ENCODE measurements around the gene UMOD. TPM values are rescaled to one million over a fixed set of nuclear protein-coding genes. Genes with fewer than 3 reads are reported as not detected.

UMOD gene
- total RNA-seq, 4 donors from 2014 or later = not detected

- no peak for DNase-seq
- intact Hi-C loops (cut with DNase I) = no loop called here
- no peaks in the 10 kb centered on the region for H3K27me3 ChIP-seq
- no peak for TF ChIP-seq CTCF (IDR thresholded peaks at IDR 0.05)
- H3K4me1 ChIP-seq = no peaks in the 10 kb centered on the region
- H3K4me3 ChIP-seq (replicated peaks in 1 of 3) = no peak overlapping the region
- no peak overlapping the region for H3K27ac ChIP-seq
- no peaks in the 10 kb centered on the region for H3K36me3 ChIP-seq
- WGBS, 2 donors = 74 to 78% methylated on average over 4 of the region's 4 CpGs
- H3K9me3 ChIP-seq = no peaks in the 10 kb centered on the region
Measured at GRCh38 chr16:20308801-20309590, 43.5 kb downstream of the UMOD start.

- whole genome bisulfite sequencing, 2 donors = 79 to 82% methylated on average over 4 of the region's 4 CpGs
- H3K27me3 ChIP-seq = no peaks in the 10 kb centered on the region
- H3K27ac ChIP-seq = no peak overlapping the region
- H3K4me1 ChIP-seq = no peaks in the 10 kb centered on the region
- no peaks in the 10 kb centered on the region for H3K9me3 ChIP-seq
- intact Hi-C loops (cut with DNase I) = no loop called here
- TF ChIP-seq CTCF (IDR thresholded peaks at IDR 0.05) (no peak), POLR2A (IDR thresholded peaks at IDR 0.05) (no peak)
- no peaks in the 10 kb centered on the region for H3K36me3 ChIP-seq
- H3K4me3 ChIP-seq (replicated peaks in 1 of 3) = no peak overlapping the region
- no peak for DNase-seq
Measured at GRCh38 chr16:20308266-20308665, 44.2 kb downstream of the UMOD start.

- Histone ChIP-seq H3K4me1 (no peaks in the 10 kb centered on the region), H3K27ac (no peak overlapping the region), H3K9me3 (no peaks in the 10 kb centered on the region), H3K4me3 (replicated peaks in 1 of 3) (no peak overlapping the region), H3K27me3 (no peaks in the 10 kb centered on the region), H3K36me3 (no peaks in the 10 kb centered on the region)
- TF ChIP-seq POLR2A (IDR thresholded peaks at IDR 0.05) = no peak
- no peak for TF ChIP-seq CTCF (IDR thresholded peaks at IDR 0.05)
- no peak for DNase-seq
- 86 to 91% methylated on average over 7 of the region's 7 CpGs for WGBS, 2 donors
- intact Hi-C loops (cut with DNase I) = no loop called here
Measured at GRCh38 chr16:20307791-20308190, 44.7 kb downstream of the UMOD start.

- DNase-seq = no peak
- Histone ChIP-seq H3K36me3 (no peaks in the 10 kb centered on the region), H3K27me3 (no peaks in the 10 kb centered on the region), H3K9me3 (no peaks in the 10 kb centered on the region), H3K27ac (no peak overlapping the region), H3K4me3 (replicated peaks in 1 of 3) (no peak overlapping the region), H3K4me1 (no peaks in the 10 kb centered on the region)
- 60 to 71% methylated on average over 1 of the region's 1 CpG for WGBS, 2 donors
- intact Hi-C loops (cut with DNase I) = no loop called here
- TF ChIP-seq CTCF (IDR thresholded peaks at IDR 0.05) = no peak
- no peak for TF ChIP-seq POLR2A (IDR thresholded peaks at IDR 0.05)
Measured at GRCh38 chr16:20307240-20307671, 45.3 kb downstream of the UMOD start.

- Histone ChIP-seq H3K4me1 (no peaks in the 10 kb centered on the region), H3K4me3 (replicated peaks in 1 of 3) (no peak overlapping the region), H3K36me3 (no peaks in the 10 kb centered on the region), H3K27ac (no peak overlapping the region), H3K9me3 (no peaks in the 10 kb centered on the region), H3K27me3 (no peaks in the 10 kb centered on the region)
- intact Hi-C loops (cut with DNase I) = no loop called here
- WGBS, 2 donors = 44% methylated on average over 4 of the region's 4 CpGs
- TF ChIP-seq CTCF (IDR thresholded peaks at IDR 0.05) (no peak), POLR2A (IDR thresholded peaks at IDR 0.05) (no peak)
- DNase-seq = no peak
Measured at GRCh38 chr16:20306401-20306800, 46.1 kb downstream of the UMOD start.

Measured in thyroid gland (tissue), 4 donors.